Epithelial cell of esophagus (primary cell): Measurements from ENCODE around the gene EFNA3.

ENCODE experiments used
- DNase-seq: peaks from one replicate; pipeline ENCODE4 v3.0.0; 2010; ENCODE audit warnings: low read depth
- H3K4me3 ChIP-seq: 2 replicates; pipeline ENCODE4 v1.5.1; 2011; ENCODE audit warnings: mild to moderate bottlenecking, low read length, control low read depth
- CTCF ChIP-seq: IDR thresholded peaks from 2 replicates; pipeline ENCODE4 v1.5.1; 2011; ENCODE audit warnings: low read depth, mild to moderate bottlenecking, low read length, control low read depth, inconsistent platforms; ENCODE audit not compliant: insufficient read depth; ENCODE audit errors: missing control alignments

Gene EFNA3

DNA sequence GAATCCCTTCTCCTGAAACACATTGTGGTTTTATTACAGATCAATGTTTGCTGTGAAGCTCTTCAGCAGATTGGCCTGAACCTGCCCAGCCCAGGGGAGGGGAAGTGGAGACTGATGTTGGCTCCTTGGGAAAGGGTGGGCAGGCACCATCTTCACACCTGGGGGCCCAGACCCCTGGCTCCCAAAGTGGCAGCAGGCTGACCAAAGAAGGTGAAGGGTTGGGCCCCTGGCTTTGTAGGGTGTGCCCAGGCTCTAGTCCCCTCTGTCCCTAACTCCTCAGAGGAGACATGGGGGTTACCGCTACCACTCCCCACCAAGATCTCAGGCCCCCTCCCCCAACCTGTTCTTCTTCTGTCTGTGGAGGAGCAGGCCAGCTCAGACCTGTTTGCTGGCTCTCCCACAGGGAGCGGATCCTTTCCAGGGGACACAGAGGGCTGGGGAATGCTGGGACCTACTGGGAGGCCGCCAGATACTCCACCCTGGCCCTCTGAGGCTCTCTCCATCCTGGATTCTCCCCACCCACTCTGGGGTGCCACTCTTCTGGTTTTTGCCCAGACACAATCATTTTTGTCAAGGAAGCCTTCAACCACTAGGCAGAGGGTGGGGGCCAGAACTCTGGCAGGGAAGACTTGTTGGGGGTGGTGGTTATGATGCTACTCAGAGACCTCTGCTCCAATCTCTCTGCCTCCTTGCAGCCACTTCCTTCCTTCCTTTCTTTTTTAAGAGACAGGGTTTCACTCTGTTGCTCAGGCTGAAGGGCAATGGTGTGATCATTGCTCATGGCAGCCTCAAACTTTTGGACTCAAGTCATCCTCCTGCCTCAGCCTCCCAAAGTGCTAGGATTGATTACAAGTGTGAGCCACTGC, 5.0 kb upstream of the EFNA3 start:
- no peak for TF ChIP-seq CTCF
- peak; percentile 41 for DNase-seq
- no peak overlapping the region for H3K4me3 ChIP-seq

GRCh38 chr1:155075535-155075934, 3.1 kb upstream of the EFNA3 start:
- no peak for DNase-seq
- no peak for TF ChIP-seq CTCF
- no peak overlapping the region for H3K4me3 ChIP-seq

DNA sequence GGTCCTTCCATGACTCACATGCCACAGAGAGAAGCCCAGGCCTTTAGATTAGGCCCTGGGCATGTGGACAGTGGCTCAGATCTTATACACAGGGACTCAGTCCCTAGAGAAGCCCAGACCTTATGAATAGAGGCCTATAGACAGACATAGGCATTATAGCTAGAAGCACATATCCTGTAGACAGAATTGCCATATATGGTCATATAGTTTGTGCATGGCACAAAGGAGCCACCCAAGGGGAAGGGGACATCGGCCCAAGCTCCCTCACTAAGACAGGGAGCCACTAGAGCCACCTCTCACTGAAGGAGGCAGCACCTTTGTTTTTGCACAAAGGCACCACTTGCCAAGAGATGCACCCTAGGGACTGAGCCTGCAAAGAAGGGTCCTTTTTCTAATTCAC, 2.3 kb upstream of the EFNA3 start:
- DNase-seq = no peak
- no peak overlapping the region for H3K4me3 ChIP-seq
- no peak for TF ChIP-seq CTCF

DNA sequence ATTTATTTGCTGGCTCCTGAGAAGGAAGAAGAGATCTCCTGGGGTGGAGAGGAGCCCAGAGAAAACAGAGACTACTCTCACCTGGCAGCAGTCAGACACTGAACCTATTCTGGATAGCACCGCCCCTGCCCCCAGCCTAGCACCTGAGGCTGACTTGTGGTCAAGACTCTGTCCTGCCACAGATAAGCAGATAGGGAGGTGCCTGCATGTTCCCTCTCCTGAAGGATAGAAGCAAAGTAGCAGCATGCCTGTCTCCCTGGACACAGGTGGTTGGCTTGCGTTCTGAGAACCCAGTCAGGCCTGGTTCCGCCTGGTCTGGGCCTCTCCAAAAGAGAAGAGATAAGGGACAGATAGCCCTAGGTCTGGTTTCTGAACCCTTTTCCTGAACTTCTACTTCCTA, 1.3 kb upstream of the EFNA3 start:
- no peak overlapping the region for H3K4me3 ChIP-seq
- DNase-seq = no peak
- TF ChIP-seq CTCF = no peak

- peak; percentile 41 for DNase-seq
- TF ChIP-seq CTCF = no peak
- peak overlapping the region; percentile 35 for H3K4me3 ChIP-seq
Measured at GRCh38 chr1:155077758-155078445, 735 bp upstream of the EFNA3 start.

GRCh38 chr1:155079210-155079486, 511 bp downstream of the EFNA3 start:
- no peak for DNase-seq
- peak overlapping the region; percentile 61 for H3K4me3 ChIP-seq

More at GRCh38 chr1:155079210-155079486, 511 bp downstream of the EFNA3 start:
- no peak for TF ChIP-seq CTCF
